Germinal center (tissue), 1 donor: ENCODE measurements around the gene RDH5.
A peak's percentile ranks its signal among the peaks of the same experiment; 100 is the strongest.

Source experiments
- DNase-seq: peaks from one replicate; pipeline ENCODE4 v3.0.0; 2012; ENCODE audit warnings: mixed read lengths, low spot score

Gene RDH5

DNA sequence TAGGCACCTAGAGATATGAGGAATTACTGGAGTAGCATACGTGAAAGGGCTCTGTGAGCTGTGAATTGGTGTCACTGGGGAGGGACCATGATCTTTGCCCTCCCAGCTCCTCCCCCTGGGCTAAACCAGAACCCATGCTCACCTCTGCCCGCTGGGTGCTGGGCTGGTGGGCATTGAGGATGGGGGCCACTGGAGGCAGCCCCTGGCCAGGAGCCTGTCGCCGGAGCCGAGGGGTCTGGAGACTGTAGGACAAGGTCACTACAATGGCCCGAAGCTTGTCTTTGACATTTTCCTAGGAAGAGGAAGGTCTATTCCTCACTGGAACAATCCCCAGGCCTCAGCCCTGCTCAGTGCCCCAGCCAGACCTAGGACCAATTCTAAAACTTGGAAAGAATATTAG is 24.1 kb upstream of the RDH5 start:
- no peak for DNase-seq

DNA sequence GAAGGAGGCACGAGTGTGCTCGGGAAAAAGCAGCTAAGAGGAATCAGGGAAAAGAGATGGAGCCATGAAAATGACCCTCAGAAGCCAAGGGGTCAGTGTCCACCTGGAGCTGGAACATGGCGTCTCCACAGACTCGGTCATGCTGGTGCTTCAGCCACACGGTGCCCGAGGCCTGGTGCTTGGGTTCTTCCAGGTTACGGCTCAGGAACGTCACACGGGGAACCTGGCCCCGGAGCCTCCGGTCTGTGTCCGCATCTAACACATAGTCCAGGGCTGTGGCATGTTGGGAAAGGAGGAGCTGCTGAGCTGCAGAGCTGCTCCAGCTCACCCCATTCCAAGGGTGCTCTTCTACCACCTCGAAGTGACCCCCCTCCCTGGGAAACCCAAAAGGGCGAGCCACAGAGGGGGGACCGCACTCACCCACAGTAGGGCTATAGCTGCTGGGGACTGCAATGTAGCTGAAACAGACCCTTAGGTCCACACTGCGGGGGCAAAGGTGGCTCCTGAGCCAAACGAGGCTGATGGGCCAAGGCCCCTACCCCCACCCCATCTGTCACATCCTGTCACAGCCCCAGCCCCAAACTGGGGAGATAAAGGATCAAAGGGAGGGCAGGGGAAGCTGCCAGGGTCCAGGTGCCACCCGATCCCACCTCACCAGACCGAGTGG is 23.3 kb upstream of the RDH5 start:
- DNase-seq: no peak

DNA sequence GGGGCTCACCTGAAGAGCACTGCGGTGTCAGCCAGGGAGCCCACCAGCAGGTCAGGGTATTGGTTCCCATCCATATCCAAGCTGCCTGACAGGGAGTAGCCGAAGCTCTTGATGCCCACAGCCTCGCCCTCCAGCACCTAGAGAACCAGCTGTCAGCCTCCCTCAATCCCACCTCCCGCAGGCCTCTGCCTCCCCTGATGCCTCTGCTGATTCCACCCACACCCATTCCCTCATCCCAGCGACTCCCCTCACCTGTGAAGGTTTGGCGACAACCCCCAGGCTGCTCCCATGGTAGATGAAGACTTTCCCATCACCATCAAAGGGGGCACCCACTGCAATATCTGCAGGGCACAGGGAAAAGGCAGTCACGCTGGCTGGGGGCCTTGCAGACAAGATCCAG is 22.5 kb upstream of the RDH5 start:
- DNase-seq: no peak

DNA sequence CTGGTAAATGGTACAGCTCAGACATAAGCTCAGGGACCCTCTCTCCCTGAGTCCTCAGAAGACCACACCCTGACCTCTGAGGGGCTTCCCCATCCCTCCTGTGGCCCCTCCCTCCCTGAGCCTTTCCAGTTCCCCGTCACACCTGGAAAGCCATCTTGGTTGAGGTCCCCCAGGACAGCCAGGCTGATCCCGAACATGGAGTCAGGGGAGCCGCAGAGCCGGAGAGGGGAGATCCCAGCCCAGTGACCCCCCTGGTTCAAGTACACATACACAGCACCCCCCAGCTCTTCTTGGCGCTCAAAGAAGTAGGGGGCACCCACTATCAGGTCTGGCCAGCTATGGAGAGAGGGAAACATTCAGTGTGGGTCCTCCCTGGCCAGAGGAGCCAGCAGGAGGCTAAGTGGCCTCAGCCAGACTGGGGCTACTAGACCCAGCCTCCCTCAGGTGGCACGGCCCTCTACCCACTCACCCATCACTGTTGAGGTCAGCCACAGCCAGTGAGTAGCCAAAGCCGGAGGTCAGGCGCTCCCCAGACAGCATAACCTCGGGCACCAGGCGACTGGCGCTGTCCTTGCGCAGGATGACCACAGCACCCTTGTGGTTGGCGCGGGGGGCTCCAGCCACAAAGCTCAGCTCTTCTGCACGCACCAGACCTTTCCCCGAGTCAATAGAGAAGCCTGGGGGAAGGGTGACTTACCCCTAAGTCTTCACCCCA is 21.8 kb upstream of the RDH5 start:
- DNase-seq: no peak

DNA sequence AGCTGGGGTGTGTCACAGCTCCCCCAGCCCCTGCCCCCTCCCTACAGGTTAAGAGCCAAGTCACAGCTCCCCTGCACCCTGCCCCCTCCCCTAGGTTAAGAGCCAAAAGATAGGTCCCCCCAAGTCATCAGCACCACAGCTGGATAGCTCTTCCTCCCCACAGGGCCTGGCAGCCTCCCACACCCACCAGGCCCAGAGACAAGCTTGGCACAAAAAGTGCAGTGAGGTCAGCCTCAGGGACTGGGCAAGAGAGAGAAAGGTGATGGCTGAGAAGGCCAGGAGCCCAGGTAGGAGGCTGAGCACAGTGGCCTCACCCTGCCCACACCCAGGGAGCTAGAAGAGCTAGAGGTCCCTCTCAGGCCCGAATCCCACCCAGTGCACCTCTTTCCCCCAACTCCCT is 21.2 kb upstream of the RDH5 start:
- no peak for DNase-seq

DNA sequence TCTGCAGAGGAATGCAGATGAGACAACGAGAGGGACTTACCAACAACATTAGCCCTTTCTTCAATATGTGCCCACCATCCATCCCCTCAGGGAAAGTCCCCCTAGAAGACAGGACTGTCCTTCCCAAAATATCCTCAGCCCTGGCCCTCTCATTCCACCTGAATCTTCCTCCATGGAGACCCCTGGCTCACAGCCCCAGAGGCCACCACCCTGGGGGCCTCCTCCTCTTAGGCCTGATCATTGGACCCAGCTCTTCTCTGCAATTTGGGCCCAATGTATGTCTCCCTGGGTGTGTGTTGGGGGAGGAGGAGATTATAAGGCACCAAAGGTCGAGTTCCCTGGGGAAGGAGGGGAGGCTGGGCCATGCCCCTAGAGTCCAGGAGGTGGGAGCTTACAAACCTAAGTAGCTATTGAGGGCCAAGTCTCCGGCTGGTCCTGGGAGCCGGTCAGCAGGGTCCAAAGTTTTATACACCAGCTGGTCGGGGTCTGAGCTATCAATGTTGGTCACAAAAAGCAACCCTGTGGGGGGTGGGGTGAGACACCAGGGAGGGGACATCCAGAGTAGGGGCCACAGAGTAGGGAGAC is 20.6 kb upstream of the RDH5 start:
- DNase-seq: no peak

DNA sequence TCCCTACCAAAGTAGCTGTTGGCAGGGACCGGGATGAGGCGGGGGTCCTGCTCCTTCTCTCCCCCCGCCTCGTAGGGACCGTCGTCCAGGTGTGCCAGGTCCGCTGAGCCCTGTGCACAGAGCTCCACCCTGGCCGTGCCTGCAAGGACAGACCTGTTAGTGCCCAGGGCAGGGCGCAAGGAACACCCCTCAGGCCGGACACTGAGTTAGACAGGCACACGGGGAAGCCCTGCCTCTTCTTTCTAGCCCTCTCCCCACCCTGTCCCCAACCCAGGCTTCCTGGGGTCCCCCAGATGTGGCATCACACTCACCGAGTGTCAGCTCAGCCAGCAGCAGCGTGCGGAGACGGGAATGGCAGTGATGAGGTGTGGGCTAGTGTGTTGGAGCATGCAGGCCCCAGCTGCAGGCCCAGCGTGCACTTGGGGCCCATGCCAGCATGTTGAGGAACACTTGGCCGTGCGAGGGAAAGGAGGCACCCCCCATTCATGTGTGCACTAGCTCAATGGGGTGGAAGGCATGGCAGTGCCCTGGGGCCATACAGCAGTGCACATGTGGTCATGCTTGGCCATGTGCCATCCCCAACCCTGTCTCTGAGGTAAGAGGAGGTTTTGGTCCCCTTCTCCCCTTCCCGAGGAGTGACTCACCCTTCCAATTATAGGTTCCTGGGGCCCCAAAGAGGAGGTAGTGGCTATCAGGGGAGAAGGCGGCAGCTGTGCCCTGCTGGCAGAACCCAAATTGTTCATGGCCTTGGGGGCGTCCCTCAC is 19.8 kb upstream of the RDH5 start:
- DNase-seq: no peak

DNA sequence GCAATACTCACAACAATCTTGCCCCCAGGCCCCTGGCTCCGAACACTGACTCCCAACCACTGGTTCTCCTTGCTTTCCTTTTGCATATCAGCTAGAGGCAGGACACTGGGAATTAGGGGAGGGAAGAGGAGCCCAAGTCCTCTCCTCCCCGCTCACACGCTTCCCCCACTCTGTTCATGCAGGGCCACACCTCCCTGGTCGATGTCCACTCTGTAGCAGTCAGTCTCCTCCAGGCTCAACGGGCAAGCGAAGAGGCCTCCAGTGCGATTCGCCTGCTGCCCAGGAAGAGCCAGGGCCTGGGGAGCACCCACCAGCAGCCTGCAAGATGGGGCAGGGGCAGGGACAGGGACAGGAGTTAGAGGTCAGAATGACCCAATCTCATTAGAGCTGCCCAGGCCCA is 17.3 kb upstream of the RDH5 start:
- no peak for DNase-seq

DNA sequence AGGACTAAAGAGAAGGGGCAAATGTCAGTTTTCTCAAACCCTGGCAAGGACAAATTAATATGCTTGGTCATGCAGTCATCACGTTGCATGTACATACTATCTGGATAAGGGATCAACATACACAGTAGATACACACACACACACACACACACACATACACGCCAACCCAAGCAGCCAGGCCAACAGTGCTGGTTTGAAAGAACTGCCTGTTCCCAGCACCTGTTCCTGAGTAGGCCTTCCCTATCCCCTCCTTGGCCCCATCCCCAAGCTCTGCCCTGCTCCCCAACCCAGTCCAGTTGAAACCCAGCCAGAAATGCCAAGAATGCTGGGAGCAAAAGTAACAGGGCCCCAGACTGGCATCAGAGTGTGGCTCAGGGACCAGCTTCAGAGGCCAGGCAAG is 16.9 kb upstream of the RDH5 start:
- DNase-seq: no peak

DNA sequence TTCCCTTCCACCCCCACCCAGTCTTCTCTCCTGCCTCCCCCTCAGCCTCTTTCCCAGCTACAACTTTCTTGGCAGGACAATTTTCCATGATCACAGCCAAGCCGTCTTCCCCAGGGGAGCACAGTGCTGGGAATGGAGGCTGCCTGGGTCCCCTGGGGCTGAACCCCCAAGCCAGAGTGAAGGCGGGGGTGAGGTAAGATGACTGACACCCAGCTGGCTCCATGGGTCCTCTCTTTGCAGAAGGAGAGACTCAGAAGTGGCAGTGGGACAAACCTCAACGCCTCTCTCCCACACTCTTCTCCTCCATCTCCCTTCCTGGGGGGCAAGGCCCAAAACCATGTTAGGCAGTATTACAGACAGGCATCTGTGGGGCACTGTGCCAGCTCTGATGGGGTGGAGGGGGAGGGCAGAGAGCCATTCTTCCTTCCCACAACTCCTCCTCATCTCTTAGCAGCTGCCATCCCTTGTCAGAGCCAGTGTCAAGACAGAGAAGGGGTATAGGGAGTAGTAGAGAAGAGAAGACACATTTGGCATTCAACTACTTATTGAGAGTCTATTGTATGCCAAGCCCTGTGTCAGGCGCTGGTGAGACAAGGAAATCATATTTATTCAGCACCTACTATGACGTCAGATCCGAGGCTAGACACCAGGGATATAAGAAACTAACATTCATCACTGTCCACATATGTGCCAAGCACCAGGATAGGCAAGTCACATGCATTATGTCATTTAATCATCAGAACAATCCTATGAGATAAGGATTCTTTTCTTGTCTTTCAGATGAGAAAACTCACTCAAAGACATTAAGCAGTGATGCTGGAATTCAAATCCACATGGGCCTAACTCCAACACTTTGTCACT is 16.1 kb upstream of the RDH5 start:
- DNase-seq: no peak

DNA sequence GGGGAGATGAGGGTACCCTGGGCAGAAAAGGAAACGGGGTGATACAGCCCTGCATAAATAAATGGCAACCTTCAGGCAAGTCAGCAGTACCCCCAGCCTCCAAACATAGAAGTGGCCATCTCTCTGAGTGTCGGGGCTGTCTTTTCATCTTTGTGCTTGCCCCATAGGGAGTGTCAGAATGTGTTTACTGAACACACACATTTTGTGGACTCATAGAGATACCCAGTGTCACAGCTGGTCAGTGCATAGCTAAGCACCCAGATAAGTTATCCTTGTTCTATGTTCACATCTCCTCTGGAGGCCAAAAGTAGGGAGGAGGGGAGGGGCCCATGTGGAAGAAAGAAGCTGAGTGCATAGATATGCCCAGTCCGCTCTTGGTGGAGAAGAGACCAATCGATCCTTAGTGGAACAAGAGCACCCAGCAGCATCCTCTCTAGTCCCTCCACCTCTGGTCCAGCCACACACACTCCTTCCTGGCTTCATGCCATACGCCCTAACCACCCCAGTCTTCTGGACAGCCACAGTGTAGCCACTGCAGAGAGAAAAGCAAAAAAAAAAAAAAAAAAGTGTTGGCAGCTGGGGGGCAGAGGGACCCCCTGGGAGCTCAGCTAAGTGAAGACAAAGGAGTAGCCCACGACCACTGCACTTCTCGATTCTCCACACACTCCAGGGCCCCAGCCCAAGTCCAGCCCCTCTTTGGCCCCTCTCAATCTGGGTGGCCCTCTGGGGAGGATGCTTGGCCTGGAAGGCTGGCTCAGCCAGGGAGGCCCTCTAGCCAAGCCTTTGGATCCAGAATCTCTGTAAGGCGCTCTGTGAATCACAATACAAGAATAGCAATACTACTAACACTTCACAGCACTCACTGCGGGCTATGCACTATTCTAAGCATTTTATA is 15.1 kb upstream of the RDH5 start:
- DNase-seq: no peak

DNA sequence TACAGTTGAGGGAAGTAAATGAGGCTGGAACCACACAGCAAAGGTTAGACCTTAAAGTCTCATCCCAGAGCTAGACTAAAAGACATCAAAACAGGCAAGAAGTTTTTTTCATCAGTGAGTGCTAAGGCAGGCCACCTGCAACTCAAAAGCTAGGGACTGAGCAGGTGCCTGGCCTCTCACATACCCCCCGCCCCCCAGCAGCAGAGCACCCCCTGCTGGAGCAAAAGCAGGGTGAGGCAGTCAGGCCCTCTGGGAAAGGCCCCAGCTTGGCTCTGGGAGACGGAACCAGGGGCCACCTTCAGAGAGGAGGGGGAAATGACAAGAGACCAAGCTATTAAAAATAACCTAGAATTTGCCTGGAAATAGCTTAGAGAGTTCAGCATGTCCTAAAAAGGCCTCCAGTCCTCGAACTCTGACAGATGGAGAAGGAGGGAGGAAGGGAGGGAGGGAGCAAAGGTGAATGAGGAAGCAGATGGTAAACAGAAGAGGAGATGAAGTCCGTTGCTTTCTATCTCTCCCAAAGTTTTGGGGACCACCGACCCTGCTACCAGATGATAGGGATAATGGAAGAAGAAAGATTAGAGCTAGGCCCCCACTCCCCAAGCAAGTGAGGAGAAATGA is 14.3 kb upstream of the RDH5 start:
- peak; percentile 53 for DNase-seq

DNA sequence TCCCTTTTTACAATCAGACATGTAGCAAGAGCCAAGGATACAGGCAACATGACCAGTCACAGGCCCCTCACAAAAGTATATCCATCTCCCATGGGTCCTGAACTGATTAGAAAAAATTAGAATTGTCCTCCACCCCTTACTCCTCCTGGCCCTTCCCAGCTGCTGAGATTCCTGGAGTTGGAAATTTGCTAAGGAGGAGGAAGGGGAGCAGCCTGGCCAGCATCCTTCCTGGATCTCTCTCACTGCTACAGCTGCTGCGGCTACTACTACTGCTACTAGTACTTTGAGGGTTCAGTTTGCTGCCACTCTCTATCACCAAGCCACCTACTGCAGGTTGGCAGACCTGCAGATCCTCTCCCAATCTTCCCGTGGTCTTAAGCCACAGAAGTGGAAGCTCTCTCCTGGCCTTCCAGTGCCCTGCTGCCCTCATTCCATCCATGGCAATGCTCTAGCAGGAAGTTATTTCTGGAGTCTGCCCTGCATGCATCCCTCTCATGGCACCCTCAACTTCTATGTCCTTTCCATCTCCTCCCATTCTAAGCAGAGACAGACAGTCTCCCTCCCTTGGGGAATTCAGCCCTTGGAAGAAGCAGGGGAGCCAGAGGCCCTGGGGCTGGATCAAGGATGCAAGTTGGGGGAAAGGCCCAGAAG is 13.5 kb upstream of the RDH5 start:
- no peak for DNase-seq

DNA sequence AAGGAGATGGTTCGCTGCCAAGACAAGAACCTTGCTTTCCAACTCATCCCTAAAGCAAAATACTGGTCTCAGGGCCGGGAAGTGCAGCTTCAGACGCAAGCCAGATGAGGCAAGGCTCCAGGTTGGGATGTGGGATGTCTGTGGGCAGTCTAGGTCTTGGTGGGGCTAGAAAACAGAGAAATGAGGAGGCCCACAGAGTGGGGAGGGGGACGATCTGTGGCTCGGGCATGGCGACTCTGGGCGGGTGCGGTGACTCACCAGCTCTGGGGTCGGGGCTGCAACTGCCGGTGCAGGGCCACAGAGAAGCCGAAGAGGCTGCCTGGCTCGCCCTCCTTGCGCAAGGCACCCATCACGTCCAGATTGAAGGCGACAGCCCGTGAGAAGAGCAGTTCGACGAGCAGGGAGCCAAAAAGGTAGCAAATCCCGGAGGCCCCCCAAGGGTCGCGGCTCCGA is 12.9 kb upstream of the RDH5 start:
- no peak for DNase-seq

DNA sequence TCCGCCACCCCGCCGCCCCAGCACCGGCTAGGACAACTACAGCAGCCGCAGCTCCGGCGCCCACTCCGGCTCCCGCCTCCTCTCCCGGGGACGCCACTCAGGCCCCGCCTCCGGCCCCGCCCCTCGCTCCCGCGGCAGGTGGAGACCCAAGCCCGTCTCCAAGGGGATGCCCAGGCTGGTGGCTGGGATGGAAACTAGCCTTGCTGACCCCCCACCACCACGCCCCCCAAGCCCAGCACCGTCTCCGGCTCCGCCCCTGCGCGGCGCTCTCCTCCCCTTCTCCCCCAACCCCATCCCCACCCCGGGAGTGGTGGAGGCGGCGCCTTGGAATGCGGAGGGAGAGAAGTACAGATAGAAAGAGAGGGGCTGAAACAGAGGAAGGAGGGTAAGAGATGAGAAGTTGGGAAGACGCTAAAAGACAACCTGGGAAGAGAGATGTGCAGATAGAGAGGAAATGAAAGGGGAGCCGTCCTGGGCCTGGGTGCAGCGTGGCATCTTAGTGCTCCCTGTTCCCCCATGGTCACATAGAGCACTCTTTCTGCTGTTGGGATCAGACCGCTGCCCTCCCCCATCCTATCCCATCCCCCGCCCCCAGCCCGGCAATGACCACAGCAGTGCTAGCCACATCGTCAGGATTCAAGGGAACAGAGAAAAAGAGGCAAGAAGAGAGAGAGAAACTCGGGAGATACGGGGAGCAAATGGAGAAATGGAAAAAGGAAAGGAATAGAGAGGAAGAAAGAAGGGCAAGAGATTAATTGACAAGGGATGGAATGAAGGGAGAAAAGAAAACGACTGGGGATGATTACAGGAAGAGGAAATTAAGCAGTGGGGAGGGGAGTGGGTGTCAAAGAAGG is 12.1 kb upstream of the RDH5 start, which contains the start of gene ITGA7:
ITGA7 (minus strand) TSS at position 64 of the 854 bp plus-strand sequence. CDS start 222 bp downstream, outside the sequence.
- DNase-seq: peak; percentile 72

DNA sequence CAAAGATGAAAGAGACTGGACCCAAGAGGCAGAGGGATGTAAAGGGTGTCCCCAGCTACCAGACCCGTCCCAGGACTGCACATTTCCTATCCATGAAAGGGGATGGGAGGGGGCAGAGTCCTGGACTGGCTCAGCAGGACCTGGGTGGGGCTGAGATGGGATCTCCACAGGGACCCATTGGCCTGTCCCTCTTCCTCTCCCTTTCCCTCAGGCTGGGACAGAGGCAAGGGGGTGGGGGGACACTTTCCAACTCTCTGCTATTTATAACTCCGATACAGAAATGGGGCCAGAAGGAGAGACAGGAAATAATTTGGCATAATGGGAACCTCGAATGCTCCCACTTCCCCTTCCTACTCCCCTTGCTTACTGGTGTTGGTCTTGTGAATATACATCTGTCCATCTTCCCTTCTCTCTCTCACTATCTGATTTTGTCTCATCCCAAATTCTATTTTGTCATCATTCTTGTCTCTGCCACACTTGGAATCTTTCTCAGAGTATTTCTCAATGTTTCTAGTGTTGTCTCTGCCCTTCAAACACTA is 11.4 kb upstream of the RDH5 start:
- DNase-seq: no peak

DNA sequence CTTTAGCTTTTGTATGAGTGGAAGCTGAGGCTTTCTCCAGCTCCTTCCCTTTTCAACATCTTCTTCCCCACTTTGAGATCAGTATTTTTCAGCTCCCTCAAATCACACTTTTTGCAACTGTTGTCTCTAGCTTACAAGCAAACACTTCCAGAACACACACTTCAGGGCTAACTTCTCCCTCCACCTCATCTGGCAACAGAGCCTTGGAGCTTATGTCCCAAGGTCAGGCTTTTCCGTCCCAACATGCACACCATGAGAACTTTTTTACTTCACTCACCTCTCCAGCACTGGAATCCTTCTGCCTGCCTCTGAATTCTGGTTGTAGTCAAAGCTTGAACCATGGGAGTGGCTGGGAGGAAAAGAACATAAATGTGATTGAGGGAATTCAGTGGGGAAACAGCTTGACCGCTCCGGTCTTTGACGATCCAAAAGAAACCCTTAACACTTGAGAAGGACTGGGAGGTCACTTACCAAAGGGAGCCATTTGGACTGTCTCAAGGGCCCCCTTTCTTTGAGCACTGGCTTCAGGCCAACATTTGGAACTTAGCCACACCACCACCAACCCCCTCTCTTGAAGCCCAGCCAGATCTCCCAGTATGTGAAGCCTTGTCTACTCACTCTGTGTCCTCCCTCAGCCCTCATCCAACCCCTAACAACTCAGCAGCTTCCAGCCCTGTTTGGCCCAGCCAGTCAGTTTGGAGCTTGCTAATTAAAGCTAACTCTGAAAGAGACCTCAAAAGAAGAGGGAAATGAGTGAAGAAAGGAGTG is 8.2 kb upstream of the RDH5 start:
- DNase-seq: no peak
